Measurements from ENCODE around the gene RALGPS1.

RALGPS1 gene

GRCh38 chr9:126926364-126926763 is 11.8 kb downstream of the RALGPS1 start:
- no peak for TF ChIP-seq GATA2 (IDR thresholded peaks at IDR 0.05; ENCODE audit: low read depth, low read length)
- no peak for TF ChIP-seq GATA3 (IDR thresholded peaks at IDR 0.05; ENCODE audit: low read depth, low read length)

GRCh38 chr9:126927419-126927818 is 12.8 kb downstream of the RALGPS1 start:
- no peak for TF ChIP-seq GATA3 (IDR thresholded peaks at IDR 0.05; ENCODE audit: low read depth, low read length)
- TF ChIP-seq GATA2 (IDR thresholded peaks at IDR 0.05; ENCODE audit: low read depth, low read length), result no peak

GRCh38 chr9:126932871-126933321 is 18.3 kb downstream of the RALGPS1 start:
- TF ChIP-seq GATA2 (IDR thresholded peaks at IDR 0.05; ENCODE audit: low read depth, low read length) (no peak), GATA3 (IDR thresholded peaks at IDR 0.05; ENCODE audit: low read depth, low read length) (no peak)

GRCh38 chr9:126933334-126933980 is 18.9 kb downstream of the RALGPS1 start:
- TF ChIP-seq GATA3 (IDR thresholded peaks at IDR 0.05; ENCODE audit: low read depth, low read length) (no peak), GATA2 (IDR thresholded peaks at IDR 0.05; ENCODE audit: low read depth, low read length) (no peak)

GRCh38 chr9:126934441-126934840 is 19.9 kb downstream of the RALGPS1 start:
- TF ChIP-seq GATA3 (IDR thresholded peaks at IDR 0.05; ENCODE audit: low read depth, low read length) (no peak), GATA2 (IDR thresholded peaks at IDR 0.05; ENCODE audit: low read depth, low read length) (no peak)

GRCh38 chr9:126935630-126936029 is 21.0 kb downstream of the RALGPS1 start:
- no peak for TF ChIP-seq GATA2 (IDR thresholded peaks at IDR 0.05; ENCODE audit: low read depth, low read length)
- TF ChIP-seq GATA3 (IDR thresholded peaks at IDR 0.05; ENCODE audit: low read depth, low read length), result no peak

- TF ChIP-seq GATA2 (IDR thresholded peaks at IDR 0.05; ENCODE audit: low read depth, low read length), result no peak
- no peak for TF ChIP-seq GATA3 (IDR thresholded peaks at IDR 0.05; ENCODE audit: low read depth, low read length)
These were observed 22.9 kb downstream of the RALGPS1 start for GRCh38 chr9:126937444-126937843.

GRCh38 chr9:126938327-126938726 is 23.7 kb downstream of the RALGPS1 start:
- TF ChIP-seq GATA3 (IDR thresholded peaks at IDR 0.05; ENCODE audit: low read depth, low read length), result no peak
- TF ChIP-seq GATA2 (IDR thresholded peaks at IDR 0.05; ENCODE audit: low read depth, low read length), result no peak

GRCh38 chr9:126939821-126940221 is 25.2 kb downstream of the RALGPS1 start:
- TF ChIP-seq GATA3 (IDR thresholded peaks at IDR 0.05; ENCODE audit: low read depth, low read length) (no peak), GATA2 (IDR thresholded peaks at IDR 0.05; ENCODE audit: low read depth, low read length) (no peak)

- TF ChIP-seq GATA2 (IDR thresholded peaks at IDR 0.05; ENCODE audit: low read depth, low read length) (no peak), GATA3 (IDR thresholded peaks at IDR 0.05; ENCODE audit: low read depth, low read length) (no peak)
These were observed 27.8 kb downstream of the RALGPS1 start for GRCh38 chr9:126942399-126942798.

- TF ChIP-seq GATA2 (IDR thresholded peaks at IDR 0.05; ENCODE audit: low read depth, low read length), result no peak
- TF ChIP-seq GATA3 (IDR thresholded peaks at IDR 0.05; ENCODE audit: low read depth, low read length), result no peak
These were observed 31.1 kb downstream of the RALGPS1 start for GRCh38 chr9:126945682-126946081.

- TF ChIP-seq GATA2 (IDR thresholded peaks at IDR 0.05; ENCODE audit: low read depth, low read length) (no peak), GATA3 (IDR thresholded peaks at IDR 0.05; ENCODE audit: low read depth, low read length) (no peak)
These were observed 32.9 kb downstream of the RALGPS1 start for GRCh38 chr9:126947529-126947928.

GRCh38 chr9:126952205-126952977 is 37.8 kb downstream of the RALGPS1 start:
- TF ChIP-seq GATA2 (IDR thresholded peaks at IDR 0.05; ENCODE audit: low read depth, low read length), result no peak
- TF ChIP-seq GATA3 (IDR thresholded peaks at IDR 0.05; ENCODE audit: low read depth, low read length), result no peak

GRCh38 chr9:126953041-126953809 is 38.6 kb downstream of the RALGPS1 start:
- TF ChIP-seq GATA3 (IDR thresholded peaks at IDR 0.05; ENCODE audit: low read depth, low read length) (no peak), GATA2 (IDR thresholded peaks at IDR 0.05; ENCODE audit: low read depth, low read length) (no peak)

Measured in SH-SY5Y (cell line).